Measurements from ENCODE around the gene RB1. TPM values are rescaled to one million over a fixed set of nuclear protein-coding genes. Genes with fewer than 3 reads are reported as not detected.

RB1 gene
- total RNA-seq, 2 experiments from 2014 or later, result 40.2 to 41.3 TPM

DNA sequence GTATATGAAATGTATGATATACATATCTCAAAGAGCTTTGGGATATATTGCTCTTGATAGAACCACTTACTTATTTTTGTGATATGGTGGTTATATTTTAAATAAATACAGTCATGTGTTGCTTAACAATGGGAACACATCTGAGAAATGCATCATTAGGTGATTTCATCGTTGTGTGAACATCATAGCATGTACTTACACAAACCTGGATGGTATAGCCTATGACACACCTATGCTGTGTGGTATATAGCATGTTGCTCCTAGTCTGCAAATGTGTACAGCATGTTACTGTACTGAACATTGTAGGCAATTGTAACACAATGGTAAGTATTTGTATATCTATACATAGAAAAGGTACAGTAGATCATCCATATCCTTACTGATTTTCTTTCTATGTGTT is 7.7 kb downstream of the RB1 start:
- Mint-ChIP-seq H3K9me3 (no peaks in the 10 kb centered on the region), H3K36me3 (ENCODE audit: low read depth) (peaks cover 49% of the 10 kb centered on the region), H3K27ac (no peak overlapping the region), H3K4me3 (no peak overlapping the region), H3K4me1 (peaks cover 20% of the 10 kb centered on the region), H3K27me3 (no peaks in the 10 kb centered on the region)
- CTCF ChIA-PET, result no interaction called here
- no peak for DNase-seq
- POLR2A ChIA-PET, result interaction anchor here (1.0 kb wide), 1 partner anchor 9 kb away, joined by 3 read pairs; no protein-coding TSS in a partner anchor

DNA sequence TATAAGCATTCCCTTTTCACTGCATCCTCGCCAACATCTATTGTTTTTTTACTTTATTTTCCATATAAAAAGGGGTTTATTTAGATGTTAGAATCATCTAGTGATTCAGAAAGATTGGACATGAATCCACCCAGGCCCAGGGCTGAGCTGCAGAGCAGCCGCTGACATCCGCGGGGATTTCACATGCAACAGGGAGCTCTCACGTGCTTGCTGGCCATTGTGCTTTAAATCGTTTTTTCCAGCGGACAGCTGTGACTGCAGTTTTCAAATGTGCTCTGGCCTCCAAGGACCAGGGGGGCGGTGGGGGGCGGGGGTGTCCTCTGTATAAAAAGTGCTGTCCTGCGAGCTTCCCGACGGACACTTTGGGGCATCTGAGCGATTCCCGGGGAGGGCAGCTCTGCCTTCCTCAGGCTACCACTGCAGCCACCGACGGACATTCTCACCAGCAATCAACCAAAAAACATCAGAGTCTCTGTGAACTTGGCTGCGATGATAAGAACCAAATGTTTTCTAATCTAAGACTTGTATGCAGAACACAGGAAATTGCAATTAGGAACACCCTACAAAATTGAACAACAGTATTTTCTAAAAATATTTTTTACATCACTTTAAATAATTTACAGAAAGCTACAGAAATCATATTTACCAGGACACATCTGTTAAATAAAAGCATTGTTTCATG is 12.6 kb downstream of the RB1 start:
- no peak for DNase-seq
- Mint-ChIP-seq H3K4me1 (peaks cover 24% of the 10 kb centered on the region), H3K9me3 (peaks cover 3% of the 10 kb centered on the region), H3K27me3 (no peaks in the 10 kb centered on the region), H3K36me3 (ENCODE audit: low read depth) (peaks cover 78% of the 10 kb centered on the region), H3K4me3 (no peak overlapping the region), H3K27ac (no peak overlapping the region)
- POLR2A ChIA-PET, result no interaction called here
- CTCF ChIA-PET, result no interaction called here

DNA sequence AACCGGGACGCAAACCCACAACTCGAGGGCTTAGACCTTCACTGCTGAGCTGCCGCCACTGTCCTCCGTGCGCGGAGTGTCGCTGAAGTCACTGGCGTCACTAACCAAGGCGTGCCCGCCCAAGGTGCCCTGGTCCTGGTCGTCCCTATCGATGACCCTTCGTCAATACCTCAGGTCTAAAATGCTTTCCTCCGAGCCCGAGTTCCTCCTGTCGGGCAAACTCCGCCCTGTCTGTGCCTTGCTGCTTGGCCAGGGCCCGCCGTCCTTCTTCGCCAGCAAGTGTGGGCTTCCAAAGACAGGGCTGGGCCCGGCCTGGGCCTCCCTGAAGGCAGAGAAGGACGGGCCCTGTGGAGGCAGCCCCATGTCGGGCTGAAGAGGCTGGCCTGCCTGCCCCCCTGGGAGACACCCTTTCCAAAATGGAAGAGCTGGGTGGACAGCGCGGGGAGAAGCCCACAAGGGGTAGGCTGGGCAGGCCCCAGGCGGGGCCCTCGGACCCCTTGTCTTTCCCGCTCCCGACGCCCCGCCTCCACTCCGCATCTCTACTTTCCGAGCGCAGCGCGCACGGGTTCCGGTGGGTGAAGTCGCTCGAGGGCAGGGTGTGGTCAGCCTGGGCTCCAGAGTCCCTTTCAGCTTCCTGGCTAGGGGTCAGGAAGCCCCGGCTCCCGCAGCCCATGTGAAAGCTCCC is 13.4 kb downstream of the RB1 start:
- DNase-seq, result no peak
- peaks cover 9% of the 10 kb centered on the region for H3K9me3 Mint-ChIP-seq
- ChIA-PET CTCF (no interaction called here), POLR2A (no interaction called here)
- H3K27me3 Mint-ChIP-seq, result no peaks in the 10 kb centered on the region
- no peak overlapping the region for H3K4me3 Mint-ChIP-seq
- H3K27ac Mint-ChIP-seq, result no peak overlapping the region
- peaks cover 29% of the 10 kb centered on the region for H3K4me1 Mint-ChIP-seq
- H3K36me3 Mint-ChIP-seq (ENCODE audit: low read depth), result peaks cover 87% of the 10 kb centered on the region

DNA sequence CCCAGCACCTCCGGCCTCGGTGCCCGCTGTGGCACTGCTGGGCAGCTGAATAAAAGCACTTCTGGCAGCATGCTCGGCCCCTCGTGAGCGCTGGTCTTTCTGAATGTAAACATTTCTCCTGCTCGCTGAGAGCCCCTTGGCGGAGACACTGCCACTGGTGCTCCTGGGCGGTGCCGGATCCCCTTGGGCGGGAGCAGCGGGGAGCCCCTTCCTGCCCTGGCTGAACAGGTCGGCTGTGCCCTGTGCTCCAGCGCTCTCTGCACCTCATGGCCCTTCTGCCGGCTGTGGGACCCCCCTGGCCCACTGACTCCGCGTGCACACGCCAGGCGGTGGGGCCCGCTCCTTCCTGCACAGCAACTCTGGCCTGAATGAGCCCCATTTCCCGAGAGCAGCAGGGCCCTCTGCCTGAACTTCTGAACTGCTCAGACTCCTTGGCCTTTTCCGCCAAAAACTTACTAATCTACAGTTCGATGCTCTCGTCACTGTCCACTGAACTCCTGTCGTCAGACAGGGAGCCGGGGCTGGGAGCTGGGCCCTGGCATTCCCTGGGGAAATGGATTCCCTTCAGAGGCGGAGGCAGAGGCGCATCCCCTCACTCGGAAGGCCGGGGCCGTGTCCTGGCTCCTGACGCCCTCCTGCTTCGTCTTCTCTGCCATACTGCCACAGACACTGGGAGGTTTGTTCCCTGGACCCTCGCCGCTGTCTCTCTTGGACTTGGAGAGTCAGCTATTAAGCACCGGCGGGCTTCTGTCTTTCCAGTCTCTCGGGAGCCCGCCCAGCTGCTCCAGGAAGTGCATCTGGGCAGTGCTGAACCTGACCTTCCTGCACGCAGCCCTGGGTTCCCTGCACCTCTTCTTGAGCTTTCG is 14.2 kb downstream of the RB1 start:
- DNase-seq, result no peak
- Mint-ChIP-seq H3K36me3 (ENCODE audit: low read depth) (peaks cover 88% of the 10 kb centered on the region), H3K27ac (no peak overlapping the region), H3K9me3 (peaks cover 17% of the 10 kb centered on the region), H3K27me3 (peaks cover 3% of the 10 kb centered on the region), H3K4me3 (no peak overlapping the region), H3K4me1 (peaks cover 34% of the 10 kb centered on the region)
- POLR2A ChIA-PET, result interaction anchor here (1.0 to 3.5 kb wide), 2 partner anchors 11 to 15 kb away, joined by 3 to 20 read pairs; partner anchors contain the start of gene RB1
- CTCF ChIA-PET, result interaction anchor here (1.2 kb wide), 1 partner anchor 16 kb away, joined by 3 read pairs; no protein-coding TSS in a partner anchor

DNA sequence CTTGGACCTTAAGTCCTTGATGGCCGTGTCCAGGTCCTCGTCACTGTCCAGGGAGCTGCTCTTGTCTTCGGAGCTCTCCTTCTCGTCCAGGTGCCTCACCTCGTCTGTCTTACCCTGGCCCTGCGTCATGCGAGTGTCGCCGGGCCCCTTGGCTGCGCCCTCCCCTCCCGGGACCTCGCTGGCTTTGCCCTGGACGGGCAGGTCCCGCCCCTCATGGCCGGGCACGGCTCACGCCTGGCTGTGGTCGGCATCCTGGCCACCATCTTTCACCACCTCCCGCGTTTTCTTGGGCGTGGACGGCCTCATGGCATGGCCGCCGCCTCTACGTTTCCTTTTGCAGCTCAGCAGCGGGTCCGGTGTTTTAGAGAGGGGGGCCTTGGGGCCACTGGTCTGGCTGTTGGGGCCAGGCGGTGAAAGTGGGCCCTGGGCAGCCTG is 14.8 kb downstream of the RB1 start:
- H3K4me3 Mint-ChIP-seq, result peak overlapping the region; percentile 65

DNA sequence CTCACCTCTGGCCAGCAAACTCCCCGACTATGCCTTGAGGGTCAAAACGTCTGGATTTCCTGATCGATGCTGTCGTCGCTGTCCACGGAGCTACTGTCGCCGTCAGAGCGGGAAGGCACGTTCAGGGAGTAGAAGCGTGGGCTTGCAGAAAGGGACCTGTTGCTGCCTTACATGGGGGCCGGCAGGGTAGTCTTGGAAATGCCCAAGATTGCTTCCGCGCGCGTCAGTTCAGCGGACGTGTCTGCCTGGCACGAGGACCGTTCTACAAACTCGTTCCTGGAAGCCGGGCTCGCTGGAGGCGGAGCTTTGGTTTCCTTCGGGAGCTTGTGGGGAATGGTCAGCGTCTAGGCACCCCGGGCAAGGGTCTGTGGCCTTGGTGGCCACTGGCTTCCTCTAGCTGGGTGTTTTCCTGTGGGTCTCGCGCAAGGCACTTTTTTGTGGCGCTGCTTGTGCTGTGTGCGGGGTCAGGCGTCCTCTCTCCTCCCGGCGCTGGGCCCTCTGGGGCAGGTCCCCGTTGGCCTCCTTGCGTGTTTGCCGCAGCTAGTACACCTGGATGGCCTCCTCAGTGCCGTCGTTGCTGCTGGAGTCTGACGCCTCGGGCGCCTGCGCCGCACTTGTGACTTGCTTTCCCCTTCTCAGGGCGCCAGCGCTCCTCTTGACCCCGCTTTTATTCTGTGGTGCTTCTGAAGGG is 15.4 kb downstream of the RB1 start:
- Mint-ChIP-seq H3K27me3 (peaks cover 3% of the 10 kb centered on the region), H3K36me3 (ENCODE audit: low read depth) (peaks cover 85% of the 10 kb centered on the region), H3K27ac (no peak overlapping the region), H3K9me3 (peaks cover 17% of the 10 kb centered on the region), H3K4me1 (peaks cover 37% of the 10 kb centered on the region), H3K4me3 (peak overlapping the region; percentile 65)
- ChIA-PET POLR2A (interaction anchor here (0.6 to 3.5 kb wide), 5 partner anchors 9 to 178 kb away, joined by 3 to 20 read pairs (median 3); partner anchors contain the start of gene RB1), CTCF (interaction anchor here (0.9 to 1.2 kb wide), 2 partner anchors 15 to 85 kb away, joined by 3 read pairs; no protein-coding TSS in a partner anchor)
- no peak for DNase-seq

More for the DNA sequence above, 14.8 kb downstream of the RB1 start:
- CTCF ChIA-PET, result interaction anchor here (0.9 to 1.2 kb wide), 2 partner anchors 16 to 85 kb away, joined by 3 read pairs; no protein-coding TSS in a partner anchor
- peaks cover 88% of the 10 kb centered on the region for H3K36me3 Mint-ChIP-seq (ENCODE audit: low read depth)
- peaks cover 17% of the 10 kb centered on the region for H3K9me3 Mint-ChIP-seq
- POLR2A ChIA-PET, result interaction anchor here (1.0 to 3.5 kb wide), 3 partner anchors 8 to 16 kb away, joined by 3 to 20 read pairs (median 4); partner anchors contain the start of gene RB1
- peaks cover 3% of the 10 kb centered on the region for H3K27me3 Mint-ChIP-seq
- H3K4me1 Mint-ChIP-seq, result peaks cover 37% of the 10 kb centered on the region
- H3K27ac Mint-ChIP-seq, result no peak overlapping the region
- no peak for DNase-seq

DNA sequence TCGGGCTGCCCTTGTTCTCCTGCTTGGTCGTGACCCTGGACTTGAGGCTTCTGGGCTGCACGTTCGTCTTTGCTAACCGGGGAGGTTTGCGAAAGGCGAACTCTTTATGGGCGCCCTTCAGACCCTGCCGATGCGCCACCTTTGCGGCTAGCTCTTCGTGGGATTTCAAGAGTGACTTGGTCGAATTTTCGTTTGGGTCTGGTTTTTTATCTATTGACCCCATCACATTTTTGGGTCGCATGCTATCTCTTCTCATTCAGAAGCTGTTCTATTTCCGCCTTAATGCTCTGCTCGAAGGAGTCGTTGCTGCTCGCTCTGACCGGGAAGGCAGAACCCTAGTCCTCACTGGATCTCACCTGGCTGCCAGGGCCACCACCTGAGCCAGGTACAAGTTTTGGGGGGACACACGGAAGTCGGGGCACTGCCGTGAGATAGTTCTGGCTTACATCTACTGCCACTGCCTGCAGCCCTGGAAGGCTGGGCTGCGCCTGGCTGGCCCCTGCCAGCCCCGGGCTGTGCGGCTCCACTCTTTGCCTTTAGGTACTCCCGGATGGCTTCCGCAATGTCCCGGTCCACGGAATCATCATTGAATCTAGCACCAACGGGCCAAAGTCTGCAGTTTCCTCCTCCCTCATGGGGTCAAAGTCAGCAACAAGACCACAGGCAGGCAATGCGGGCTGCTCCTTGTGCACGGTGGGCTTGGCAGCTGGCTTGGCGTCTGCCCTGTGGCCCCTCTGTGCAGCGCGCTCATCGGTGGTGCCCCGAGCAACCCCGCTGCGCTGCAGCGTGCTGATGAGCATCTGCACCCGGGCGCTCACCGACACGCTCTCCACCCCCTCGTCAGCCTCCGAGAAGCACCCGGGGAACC is 16.2 kb downstream of the RB1 start:
- Mint-ChIP-seq H3K27ac (no peak overlapping the region), H3K4me1 (peaks cover 37% of the 10 kb centered on the region), H3K36me3 (ENCODE audit: low read depth) (peaks cover 85% of the 10 kb centered on the region), H3K4me3 (peak overlapping the region; percentile 65), H3K27me3 (peaks cover 3% of the 10 kb centered on the region), H3K9me3 (peaks cover 17% of the 10 kb centered on the region)
- ChIA-PET CTCF (interaction anchor here (0.9 to 1.0 kb wide), 2 partner anchors 10 to 84 kb away, joined by 3 read pairs; no protein-coding TSS in a partner anchor), POLR2A (interaction anchor here (0.6 to 3.5 kb wide), 7 partner anchors 9 to 260 kb away, joined by 3 to 20 read pairs (median 3); partner anchors contain the start of genes LPAR6 and RB1)
- no peak for DNase-seq

DNA sequence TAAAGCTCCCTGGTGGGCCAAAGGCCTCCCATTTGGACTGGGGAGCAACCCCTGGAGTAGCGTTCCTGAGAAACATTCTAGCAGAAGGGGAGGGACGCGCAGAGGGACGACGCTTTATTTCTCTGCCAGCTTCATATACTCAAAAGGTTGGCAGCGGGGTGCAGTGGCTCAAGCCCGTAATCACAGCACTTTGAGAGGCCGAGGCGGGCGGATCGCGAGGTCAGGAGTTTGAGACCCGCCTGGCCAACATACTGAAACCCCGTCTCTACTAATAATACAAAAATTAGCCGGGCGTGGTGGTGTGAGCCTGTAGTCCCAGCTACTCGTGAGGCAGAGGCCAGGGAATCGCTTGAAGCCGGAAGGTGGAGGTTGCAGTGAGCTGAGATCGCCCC is 16.8 kb downstream of the RB1 start:
- CTCF ChIA-PET, result interaction anchor here (1.0 kb wide), 1 partner anchor 11 kb away, joined by 3 read pairs; no protein-coding TSS in a partner anchor
- peaks cover 86% of the 10 kb centered on the region for H3K36me3 Mint-ChIP-seq (ENCODE audit: low read depth)

DNA sequence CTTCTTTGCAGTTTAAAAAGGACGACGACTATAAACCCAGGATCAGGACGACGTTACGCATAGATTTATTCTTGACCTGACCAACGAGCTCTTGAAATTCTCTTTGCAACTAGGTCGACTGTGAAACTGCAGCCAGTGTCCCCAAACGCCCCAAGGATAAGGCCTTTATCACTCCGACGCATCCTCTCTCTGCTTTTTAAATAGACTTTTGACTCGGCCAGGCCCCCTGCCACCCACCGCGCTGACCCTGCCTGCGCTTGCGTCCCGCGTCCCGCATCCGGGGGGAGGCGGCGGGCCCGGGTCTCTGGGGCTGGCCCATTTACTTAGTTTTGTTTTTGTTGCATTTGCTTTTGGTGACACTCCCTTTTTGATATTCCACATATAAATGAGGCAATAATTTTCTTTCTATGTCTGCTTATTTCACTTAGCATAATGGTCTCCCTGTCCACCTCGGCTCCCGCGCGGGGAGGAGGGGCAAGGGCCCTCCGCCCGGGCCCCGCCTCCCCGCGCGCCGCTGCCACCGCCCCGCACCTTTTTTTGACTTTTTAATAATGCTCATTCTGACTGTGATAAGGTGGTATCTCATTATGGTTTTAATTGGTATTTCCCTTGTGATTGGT is 17.4 kb downstream of the RB1 start:
- Mint-ChIP-seq H3K9me3 (peaks cover 17% of the 10 kb centered on the region), H3K27me3 (peaks cover 3% of the 10 kb centered on the region), H3K4me3 (peak overlapping the region; percentile 65), H3K4me1 (peaks cover 37% of the 10 kb centered on the region), H3K36me3 (ENCODE audit: low read depth) (peaks cover 83% of the 10 kb centered on the region), H3K27ac (no peak overlapping the region)
- POLR2A ChIA-PET, result interaction anchor here (1.2 to 3.5 kb wide), 3 partner anchors 10 to 92 kb away, joined by 3 to 20 read pairs (median 3); partner anchors contain the start of genes LPAR6 and RB1
- DNase-seq, result no peak
- CTCF ChIA-PET, result interaction anchor here (1.0 kb wide), 1 partner anchor 11 kb away, joined by 3 read pairs; no protein-coding TSS in a partner anchor

More for the DNA sequence above, 16.8 kb downstream of the RB1 start:
- peaks cover 17% of the 10 kb centered on the region for H3K9me3 Mint-ChIP-seq
- peaks cover 3% of the 10 kb centered on the region for H3K27me3 Mint-ChIP-seq
- POLR2A ChIA-PET, result interaction anchor here (1.1 to 3.5 kb wide), 4 partner anchors 10 to 260 kb away, joined by 3 to 20 read pairs (median 3); partner anchors contain the start of genes LPAR6 and RB1
- peak overlapping the region; percentile 65 for H3K4me3 Mint-ChIP-seq
- DNase-seq, result no peak
- H3K27ac Mint-ChIP-seq, result no peak overlapping the region
- peaks cover 37% of the 10 kb centered on the region for H3K4me1 Mint-ChIP-seq

DNA sequence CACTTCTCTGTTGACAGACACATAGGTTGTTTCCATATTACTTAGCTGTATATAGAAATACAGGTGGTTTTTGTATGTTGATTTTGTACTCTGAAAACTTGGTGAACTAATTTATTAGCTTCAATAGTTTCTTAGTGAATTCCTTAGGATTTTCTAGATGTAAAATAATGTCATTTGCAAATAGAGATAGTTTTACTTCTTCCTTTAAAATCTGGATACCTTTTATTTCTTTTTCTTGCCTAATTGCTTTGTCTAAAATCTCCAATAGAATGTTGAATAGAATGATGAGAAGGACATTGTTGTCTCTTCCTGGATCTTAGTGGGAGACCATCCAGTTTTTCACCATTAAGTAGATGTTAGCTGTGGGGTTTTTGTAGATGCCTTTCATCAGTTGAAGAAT is 18.7 kb downstream of the RB1 start:
- peaks cover 74% of the 10 kb centered on the region for H3K36me3 Mint-ChIP-seq (ENCODE audit: low read depth)

More for the DNA sequence above, 18.7 kb downstream of the RB1 start:
- H3K4me1 Mint-ChIP-seq, result peaks cover 37% of the 10 kb centered on the region
- H3K4me3 Mint-ChIP-seq, result no peak overlapping the region
- ChIA-PET POLR2A (interaction anchor here (0.6 kb wide), 1 partner anchor 17 kb away, joined by 3 read pairs; no protein-coding TSS in a partner anchor), CTCF (interaction anchor here (1.2 kb wide), 1 partner anchor 11 kb away, joined by 3 read pairs; no protein-coding TSS in a partner anchor)
- no peak overlapping the region for H3K27ac Mint-ChIP-seq
- DNase-seq, result no peak
- H3K9me3 Mint-ChIP-seq, result peaks cover 17% of the 10 kb centered on the region
- peaks cover 3% of the 10 kb centered on the region for H3K27me3 Mint-ChIP-seq
